Spleen (tissue), 7 donors: ENCODE results near the gene STXBP5.

Source experiments
- POLR2AphosphoS5 ChIP-seq, 3 donors: sonication (generic); formaldehyde crosslinking; IDR thresholded peaks; one replicate each; pipeline ENCODE4 v1.5.1; 2017; ENCODE audit warnings: antibody characterized with exemption in 3 of 3
- TF ChIP-seq, protein P1 (sequence below), 11 experiments: fragments of 200-600 bp in 7 of 11; fragments of 450-650 bp in 4 of 11; sonication (generic) in 4 of 11; IDR thresholded peaks in 8 of 11; conservative IDR thresholded peaks in 3 of 11; 1 replicate in 7 of 11; 2 replicates in 4 of 11; pipeline versions ENCODE4 v1.4.0 to v1.8.0; 2016 to 2021; ENCODE audit warnings: antibody characterized with exemption in 11 of 11, inconsistent platforms in 4 of 11, mild to moderate bottlenecking in 1 of 11
- donor health status: DM: no; HTN: no; CAD: no; lungs with moderate emphysema.
- donor health status: DM: no; HTN: no; CAD: no.
- donor health status: DM: no; HTN: no; CAD: no.

DNA sequence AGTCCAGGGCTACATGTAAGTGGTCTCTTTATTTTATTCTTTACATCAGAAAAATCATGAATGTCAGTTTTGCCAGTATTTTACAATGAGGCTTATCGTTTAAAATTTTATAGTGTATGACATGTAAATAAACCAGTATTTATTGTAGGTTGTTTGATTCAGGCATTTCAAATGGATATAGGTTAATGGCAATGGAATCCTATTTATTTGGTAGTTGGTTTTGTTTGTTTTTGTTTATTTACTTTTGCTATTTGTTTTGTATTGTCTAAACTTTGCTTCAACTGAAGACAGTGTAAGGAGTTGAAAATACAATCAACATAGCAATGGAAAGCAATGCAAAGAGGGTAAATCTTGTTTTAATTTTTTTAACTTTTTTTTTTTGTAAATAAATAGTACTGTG is 185.2 kb downstream of the STXBP5 start:
- TF ChIP-seq, protein P1, sequence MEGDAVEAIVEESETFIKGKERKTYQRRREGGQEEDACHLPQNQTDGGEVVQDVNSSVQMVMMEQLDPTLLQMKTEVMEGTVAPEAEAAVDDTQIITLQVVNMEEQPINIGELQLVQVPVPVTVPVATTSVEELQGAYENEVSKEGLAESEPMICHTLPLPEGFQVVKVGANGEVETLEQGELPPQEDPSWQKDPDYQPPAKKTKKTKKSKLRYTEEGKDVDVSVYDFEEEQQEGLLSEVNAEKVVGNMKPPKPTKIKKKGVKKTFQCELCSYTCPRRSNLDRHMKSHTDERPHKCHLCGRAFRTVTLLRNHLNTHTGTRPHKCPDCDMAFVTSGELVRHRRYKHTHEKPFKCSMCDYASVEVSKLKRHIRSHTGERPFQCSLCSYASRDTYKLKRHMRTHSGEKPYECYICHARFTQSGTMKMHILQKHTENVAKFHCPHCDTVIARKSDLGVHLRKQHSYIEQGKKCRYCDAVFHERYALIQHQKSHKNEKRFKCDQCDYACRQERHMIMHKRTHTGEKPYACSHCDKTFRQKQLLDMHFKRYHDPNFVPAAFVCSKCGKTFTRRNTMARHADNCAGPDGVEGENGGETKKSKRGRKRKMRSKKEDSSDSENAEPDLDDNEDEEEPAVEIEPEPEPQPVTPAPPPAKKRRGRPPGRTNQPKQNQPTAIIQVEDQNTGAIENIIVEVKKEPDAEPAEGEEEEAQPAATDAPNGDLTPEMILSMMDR (IDR thresholded peaks at IDR 0.05 in 8 of 11, conservative IDR thresholded peaks at IDR 0.05 in 3 of 11): no peak
- no peak for TF ChIP-seq POLR2AphosphoS5 (IDR thresholded peaks at IDR 0.05)
